Vagina (tissue), 2 donors: Measurements from ENCODE around the gene FUZ.

Experiments used
- CTCF ChIP-seq, 3 experiments: fragments of 450-650 bp in 2 of 3; fragments of 200-600 bp in 1 of 3; sonication (generic) in 1 of 3; IDR thresholded peaks; one replicate each; pipeline ENCODE4 v1.5.1; 2017 to 2019; ENCODE audit warnings: antibody characterized with exemption in 3 of 3, mild to moderate bottlenecking in 2 of 3, moderate library complexity in 2 of 3
- POLR2A ChIP-seq, 2 donors: fragments of 450-650 bp; IDR thresholded peaks; one replicate each; pipeline ENCODE4 v1.6.1; 2017; ENCODE audit warnings: antibody characterized with exemption in 2 of 2, mild to moderate bottlenecking in 2 of 2, moderate library complexity in 2 of 2

GRCh38 chr19:49861541-49862378, 48.7 kb upstream of the FUZ start:
- TF ChIP-seq CTCF (IDR thresholded peaks at IDR 0.05): no peak
- TF ChIP-seq POLR2A (IDR thresholded peaks at IDR 0.05): no peak
